Trophoblast cell (in vitro differentiated cells and primary cell): ENCODE measurements around the gene EIF2S2.
A peak's percentile ranks its signal among the peaks of the same experiment; 100 is the strongest.
"Not testable (repeated sequence)": the region's sequence is repeated elsewhere in the genome, so short reads cannot be mapped to it uniquely, and the experiment has no call there.

ENCODE experiments used
- DNase-seq, 2 donors: peaks; one replicate each; pipeline ENCODE4 v3.0.0-alpha.2; 2016
- H2AFZ ChIP-seq: 2 replicates; pipeline ENCODE4 v1.6.1; 2013; ENCODE audit warnings: low read length, moderate library complexity, mild to moderate bottlenecking; ENCODE audit not compliant: insufficient read depth, poor library complexity
- H2AK5ac ChIP-seq: 2 replicates; pipeline ENCODE4 v1.6.1; 2013; ENCODE audit warnings: mild to moderate bottlenecking, low read length
- H2BK120ac ChIP-seq: 2 replicates; pipeline ENCODE4 v1.6.1; 2013; ENCODE audit warnings: low read length, mild to moderate bottlenecking, moderate library complexity; ENCODE audit not compliant: insufficient read depth, poor library complexity
- H2BK12ac ChIP-seq: 2 replicates; pipeline ENCODE4 v1.6.1; 2013; ENCODE audit warnings: mild to moderate bottlenecking, low read length, moderate library complexity
- H2BK5ac ChIP-seq: 2 replicates; pipeline ENCODE4 v1.6.1; 2013; ENCODE audit warnings: low read length, low read depth, moderate library complexity, mild to moderate bottlenecking; ENCODE audit not compliant: poor library complexity
- H3K14ac ChIP-seq: 2 replicates; pipeline ENCODE4 v1.6.1; 2013; ENCODE audit warnings: mild to moderate bottlenecking, low read length
- H3K18ac ChIP-seq: 2 replicates; pipeline ENCODE4 v1.6.1; 2013; ENCODE audit warnings: mild to moderate bottlenecking, low read length
- H3K23ac ChIP-seq: 2 replicates; pipeline ENCODE4 v1.6.1; 2013; ENCODE audit warnings: low read length
- H3K27ac ChIP-seq: 2 replicates; pipeline ENCODE4 v1.5.1; 2013; ENCODE audit warnings: low read depth, mild to moderate bottlenecking, inconsistent platforms, low read length, moderate library complexity
- H3K27me3 ChIP-seq: 2 replicates; pipeline ENCODE4 v1.6.1; 2013; ENCODE audit warnings: inconsistent platforms, mild to moderate bottlenecking, low read length, moderate library complexity; ENCODE audit not compliant: insufficient read depth
- H3K36me3 ChIP-seq, 2 experiments: 1 replicate in 1 of 2; 2 replicates in 1 of 2; pipeline ENCODE4 v1.6.1; 2013; ENCODE audit warnings: low read length in 2 of 2, mild to moderate bottlenecking in 2 of 2, moderate library complexity in 1 of 2; ENCODE audit not compliant: insufficient read depth in 2 of 2, control insufficient read depth in 1 of 2
- H3K4ac ChIP-seq: 2 replicates; pipeline ENCODE4 v1.6.1; 2013; ENCODE audit warnings: low read depth, mild to moderate bottlenecking, low read length, moderate library complexity
- H3K4me1 ChIP-seq, 2 experiments: 1 replicate in 1 of 2; 2 replicates in 1 of 2; pipeline ENCODE4 v1.6.1; 2013; ENCODE audit warnings: low read length in 2 of 2, mild to moderate bottlenecking in 2 of 2, moderate library complexity in 1 of 2; ENCODE audit not compliant: insufficient read depth in 2 of 2, control insufficient read depth in 1 of 2
- H3K4me2 ChIP-seq: 2 replicates; pipeline ENCODE4 v1.6.1; 2013; ENCODE audit warnings: inconsistent platforms, mild to moderate bottlenecking, low read length, moderate library complexity
- H3K4me3 ChIP-seq: 2 replicates; pipeline ENCODE4 v1.5.1; 2013; ENCODE audit warnings: mild to moderate bottlenecking, low read depth, low read length, inconsistent platforms
- H3K79me1 ChIP-seq: one replicate; pipeline ENCODE4 v1.6.1; 2013; ENCODE audit warnings: low read length
- H3K79me2 ChIP-seq: 2 replicates; pipeline ENCODE4 v1.6.1; 2013; ENCODE audit warnings: low read length, mild to moderate bottlenecking; ENCODE audit not compliant: control insufficient read depth, insufficient read depth, poor library complexity
- H3K9ac ChIP-seq: 2 replicates; pipeline ENCODE4 v1.6.1; 2013; ENCODE audit warnings: mild to moderate bottlenecking, low read length
- H3K9me3 ChIP-seq: 2 replicates; pipeline ENCODE4 v1.6.1; 2013; ENCODE audit warnings: low read depth, mild to moderate bottlenecking, control low read depth, inconsistent platforms, low read length; ENCODE audit not compliant: insufficient read depth
- H4K12ac ChIP-seq: 2 replicates; pipeline ENCODE4 v1.6.1; 2013; ENCODE audit warnings: low read depth, mild to moderate bottlenecking, low read length, moderate library complexity
- H4K8ac ChIP-seq: 2 replicates; pipeline ENCODE4 v1.6.1; 2013; ENCODE audit warnings: low read depth, mild to moderate bottlenecking, low read length, moderate library complexity
- H4K91ac ChIP-seq: one replicate; pipeline ENCODE4 v1.6.1; 2013; ENCODE audit warnings: low read depth, mild to moderate bottlenecking, low read length, moderate library complexity
- WGBS: extraction: QIAGEN DNeasy Blood & Tissue Kit; methylation state at CpG from one replicate; pipeline ENCODE4 v1.1.7; 2013; ENCODE audit warnings: missing lambda C conversion rate; ENCODE audit not compliant: insufficient read length, insufficient coverage; ENCODE audit errors: extremely low coverage; 5-methylcytosine and 5-hydroxymethylcytosine counted together

Gene EIF2S2

GRCh38 chr20:34132943-34133342 lies 20.9 kb upstream of the EIF2S2 start:
- WGBS: no CpG with 5 or more reads among the region's 21 CpGs
- not testable (repeated sequence) for H4K91ac ChIP-seq

GRCh38 chr20:34132491-34132890 lies 20.4 kb upstream of the EIF2S2 start:
- not testable (repeated sequence) for H3K14ac ChIP-seq, H4K12ac ChIP-seq, H3K9me3 ChIP-seq, H3K4me3 ChIP-seq, H2AK5ac ChIP-seq, DNase-seq, H3K4me2 ChIP-seq, H3K27ac ChIP-seq, H4K91ac ChIP-seq, H3K23ac ChIP-seq, H2BK120ac ChIP-seq, H3K9ac ChIP-seq, H3K27me3 ChIP-seq, H2BK5ac ChIP-seq, H3K79me1 ChIP-seq, H3K4me1 ChIP-seq, H3K4ac ChIP-seq, H2BK12ac ChIP-seq, H2AFZ ChIP-seq, H3K36me3 ChIP-seq, H3K79me2 ChIP-seq, H3K18ac ChIP-seq, H4K8ac ChIP-seq
- WGBS: no CpG with 5 or more reads among the region's 26 CpGs

More at GRCh38 chr20:34132943-34133342, 20.9 kb upstream of the EIF2S2 start:
- not testable (repeated sequence) for H4K8ac ChIP-seq, H3K4me1 ChIP-seq, H3K36me3 ChIP-seq, H3K4me2 ChIP-seq, DNase-seq, H3K23ac ChIP-seq, H4K12ac ChIP-seq, H3K14ac ChIP-seq, H3K4me3 ChIP-seq, H3K27ac ChIP-seq, H2AK5ac ChIP-seq, H2AFZ ChIP-seq, H3K79me1 ChIP-seq, H3K9me3 ChIP-seq, H3K4ac ChIP-seq, H3K9ac ChIP-seq, H3K79me2 ChIP-seq, H2BK12ac ChIP-seq, H2BK120ac ChIP-seq, H2BK5ac ChIP-seq, H3K18ac ChIP-seq, H3K27me3 ChIP-seq

DNA sequence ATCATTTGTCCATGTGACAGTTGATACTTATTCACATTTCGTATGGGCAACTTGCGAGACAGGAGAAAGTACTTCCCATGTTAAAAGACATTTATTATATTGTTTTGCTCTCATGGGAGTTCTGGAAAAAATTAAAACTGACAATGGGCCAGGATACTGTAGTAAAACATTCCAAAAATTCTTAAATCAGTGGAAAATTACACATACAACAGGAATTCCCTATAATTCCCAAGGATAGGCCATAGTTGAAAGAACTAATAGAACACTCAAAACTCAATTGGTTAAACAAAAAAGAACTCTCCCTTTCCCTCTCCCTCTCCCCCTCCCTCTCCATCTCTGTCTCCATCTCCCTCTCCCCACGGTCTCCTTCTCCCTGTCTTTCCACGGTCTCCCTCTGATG lies 19.4 kb upstream of the EIF2S2 start:
- Histone ChIP-seq H3K23ac (no peak overlapping the region), H3K18ac (no peak overlapping the region), H3K14ac (no peak overlapping the region), H3K4ac (no peak overlapping the region), H3K79me2 (no peaks in the 10 kb centered on the region), H4K91ac (no peak overlapping the region), H3K4me3 (no peak overlapping the region), H2AK5ac (no peak overlapping the region), H3K4me2 (no peak overlapping the region), H4K12ac (no peak overlapping the region), H3K27me3 (no peaks in the 10 kb centered on the region), H3K79me1 (no peaks in the 10 kb centered on the region), H3K36me3 (no peaks in the 10 kb centered on the region), H2BK5ac (no peak overlapping the region), H3K27ac (no peak overlapping the region), H3K4me1 (no peaks in the 10 kb centered on the region), H3K9me3 (no peaks in the 10 kb centered on the region), H4K8ac (no peak overlapping the region), H2BK12ac (no peak overlapping the region), H3K9ac (no peak overlapping the region), H2AFZ (no peak overlapping the region), H2BK120ac (no peak overlapping the region)
- no peak for DNase-seq
- WGBS: no CpG with 5 or more reads among the region's 4 CpGs

DNA sequence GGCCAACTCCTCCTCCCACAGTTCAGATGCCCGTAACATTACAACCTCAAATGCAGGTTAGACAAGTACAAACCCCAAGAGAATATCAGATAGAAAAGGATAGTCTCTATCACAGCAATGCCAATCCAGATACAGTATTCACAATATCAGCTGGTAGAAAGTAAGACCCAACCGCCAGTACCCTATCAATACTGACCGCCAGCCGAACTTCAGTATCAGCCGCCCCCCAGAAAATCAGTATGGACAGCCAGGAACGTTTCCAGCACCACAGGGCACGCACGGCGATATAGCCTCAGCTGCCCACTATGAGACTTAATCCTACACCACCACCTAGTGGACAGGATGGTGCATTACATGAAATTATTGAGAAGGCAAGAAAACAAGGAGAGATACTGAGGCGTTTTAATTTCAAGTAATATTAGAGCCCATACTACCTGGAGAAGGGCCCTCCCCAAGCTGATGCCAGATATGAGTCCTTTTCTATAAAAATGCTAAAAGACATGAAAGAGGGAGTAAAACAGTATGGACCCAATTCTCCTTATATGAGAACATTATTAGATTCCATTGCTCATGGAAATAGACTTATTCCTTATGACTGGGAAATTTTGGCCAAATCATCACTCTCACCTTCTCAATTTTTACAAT lies 17.6 kb upstream of the EIF2S2 start:
- H2BK5ac ChIP-seq: no peak overlapping the region
- H3K9ac ChIP-seq: no peak overlapping the region
- no peaks in the 10 kb centered on the region for H3K79me1 ChIP-seq
- no peak overlapping the region for H3K23ac ChIP-seq
- H3K27me3 ChIP-seq: no peaks in the 10 kb centered on the region
- no peak overlapping the region for H3K4me3 ChIP-seq
- no peaks in the 10 kb centered on the region for H3K9me3 ChIP-seq
- no peak overlapping the region for H3K4ac ChIP-seq
- H3K27ac ChIP-seq: no peak overlapping the region
- peak; percentile 59 to 90 for DNase-seq
- H3K14ac ChIP-seq: no peak overlapping the region
- H2AFZ ChIP-seq: no peak overlapping the region
- H2BK120ac ChIP-seq: no peak overlapping the region
- no peak overlapping the region for H4K8ac ChIP-seq
- H4K12ac ChIP-seq: no peak overlapping the region
- H3K18ac ChIP-seq: no peak overlapping the region
- peak overlapping the region; percentile 42 for H3K4me2 ChIP-seq
- no CpG with 5 or more reads among the region's 10 CpGs for WGBS
- H3K79me2 ChIP-seq: no peaks in the 10 kb centered on the region
- peaks cover 0 to 2% of the 10 kb centered on the region in 2 experiments for H3K4me1 ChIP-seq
- H2AK5ac ChIP-seq: no peak overlapping the region
- H2BK12ac ChIP-seq: no peak overlapping the region
- no peak overlapping the region for H4K91ac ChIP-seq
- no peaks in the 10 kb centered on the region for H3K36me3 ChIP-seq
